Medulla oblongata (tissue), 1 donor: ENCODE results near the gene PSMB1.
"Not testable (repeated sequence)": the region's sequence is repeated elsewhere in the genome, so short reads cannot be mapped to it uniquely, and the experiment has no call there.

ENCODE experiments used
- DNase-seq: peaks from one replicate; pipeline ENCODE4 v3.0.0-alpha.2; 2015; ENCODE audit errors: extremely low spot score

The PSMB1 gene

GRCh38 chr6:170535004-170535403 lies 18.1 kb downstream of the PSMB1 start:
- DNase-seq, result no peak

GRCh38 chr6:170533792-170534191 lies 19.3 kb downstream of the PSMB1 start:
- no peak for DNase-seq

GRCh38 chr6:170532867-170533488 lies 20.1 kb downstream of the PSMB1 start:
- DNase-seq, result no peak

- peak; percentile 95 for DNase-seq
Observed at GRCh38 chr6:170529839-170530469, 23.2 kb downstream of the PSMB1 start.

GRCh38 chr6:170527995-170528394 lies 25.1 kb downstream of the PSMB1 start:
- DNase-seq, result not testable (repeated sequence)

- no peak for DNase-seq
Observed at GRCh38 chr6:170525795-170526194, 27.3 kb downstream of the PSMB1 start.

GRCh38 chr6:170524172-170524502 lies 29.0 kb downstream of the PSMB1 start:
- no peak for DNase-seq

GRCh38 chr6:170523256-170524171 lies 29.6 kb downstream of the PSMB1 start:
- no peak for DNase-seq

- no peak for DNase-seq
Observed at GRCh38 chr6:170522565-170523183, 30.4 kb downstream of the PSMB1 start.

- DNase-seq, result peak; percentile 35
Observed at GRCh38 chr6:170516783-170517616, 36.1 kb downstream of the PSMB1 start.

GRCh38 chr6:170514908-170515307 lies 38.2 kb downstream of the PSMB1 start:
- DNase-seq, result no peak

GRCh38 chr6:170512249-170512648 lies 40.9 kb downstream of the PSMB1 start:
- DNase-seq, result no peak

- DNase-seq, result no peak
Observed at GRCh38 chr6:170510631-170511030, 42.5 kb downstream of the PSMB1 start.

GRCh38 chr6:170509723-170510018 lies 43.4 kb downstream of the PSMB1 start:
- no peak for DNase-seq

GRCh38 chr6:170508892-170509722 lies 44.0 kb downstream of the PSMB1 start:
- not testable (repeated sequence) for DNase-seq

- DNase-seq, result not testable (repeated sequence)
Observed at GRCh38 chr6:170508275-170508674, 44.8 kb downstream of the PSMB1 start.

- DNase-seq, result not testable (repeated sequence)
Observed at GRCh38 chr6:170507728-170508127, 45.4 kb downstream of the PSMB1 start.

GRCh38 chr6:170506446-170506845 lies 46.7 kb downstream of the PSMB1 start:
- no peak for DNase-seq

- DNase-seq, result no peak
Observed at GRCh38 chr6:170505306-170505705, 47.8 kb downstream of the PSMB1 start.

- no peak for DNase-seq
Observed at GRCh38 chr6:170504479-170504878, 48.6 kb downstream of the PSMB1 start.

- DNase-seq, result no peak
Observed at GRCh38 chr6:170503414-170503761, 49.7 kb downstream of the PSMB1 start.
